Esophagus squamous epithelium (tissue), 5 donors: Measurements from ENCODE around the gene TRIM46. TPM values are rescaled to one million over a fixed set of nuclear protein-coding genes. Genes with fewer than 3 reads are reported as not detected.
"Not testable (repeated sequence)": the region's sequence is repeated elsewhere in the genome, so short reads cannot be mapped to it uniquely, and the experiment has no call there.

Experiments
- DNase-seq: peaks from one replicate; lab custom pipeline; 2025; lab: John Stamatoyannopoulos, UW
- H3K27ac ChIP-seq, 4 donors: fragments of 200-600 bp; sonication (generic); one replicate each; pipeline ENCODE4 v1.5.1; 2016 to 2019; ENCODE audit warnings: mild to moderate bottlenecking in 1 of 4
- H3K27me3 ChIP-seq, 4 donors: fragments of 200-600 bp; sonication (generic); 1 replicate in 3 of 4; 2 replicates in 1 of 4; pipeline versions ENCODE4 v1.5.1 to v1.6.0; 2017 to 2021; ENCODE audit warnings: antibody characterized with exemption in 1 of 4
- H3K36me3 ChIP-seq, 3 donors: fragments of 200-600 bp; sonication (generic); one replicate each; pipeline ENCODE4 v1.5.1; 2016 to 2019
- H3K4me1 ChIP-seq, 3 donors: fragments of 200-600 bp; sonication (generic); one replicate each; pipeline ENCODE4 v1.5.1; 2017 to 2019
- H3K4me3 ChIP-seq, 4 donors: fragments of 200-600 bp; sonication (generic); 1 replicate in 3 of 4; 2 replicates in 1 of 4; pipeline ENCODE4 v1.5.1; 2016 to 2019; ENCODE audit warnings: mild to moderate bottlenecking in 2 of 4, moderate library complexity in 1 of 4
- H3K9me3 ChIP-seq, 3 donors: fragments of 200-600 bp; sonication (generic); one replicate each; pipeline ENCODE4 v1.5.1; 2016 to 2019
- POLR2A ChIP-seq, 4 donors: fragments of 450-650 bp; IDR thresholded peaks; one replicate each; pipeline ENCODE4 v1.6.1; 2017; ENCODE audit warnings: antibody characterized with exemption in 4 of 4, mild to moderate bottlenecking in 4 of 4, moderate library complexity in 3 of 4
- WGBS, 2 donors: methylation state at CpG; one replicate each; pipeline ENCODE4 v1.1.5; 2018; 5-methylcytosine and 5-hydroxymethylcytosine counted together
- intact Hi-C: fragments of 100-400 bp; cut with DNase I; formaldehyde crosslinking; loops from one replicate; pipeline ENCODE4 v1.15.0; 2022
- total RNA-seq, 4 donors: library from RNA; depleted of rRNA; stranded (reverse); fragments of >200 nt; gene quantifications; one replicate each; pipeline ENCODE4 v1.1.0, GENCODE V29; 2016
- TF ChIP-seq, protein P1 (sequence below), 6 experiments: fragments of 450-650 bp in 4 of 6; fragments of 200-600 bp in 2 of 6; sonication (generic) in 2 of 6; IDR thresholded peaks; one replicate each; pipeline ENCODE4 v1.5.1; 2016 to 2019; ENCODE audit warnings: antibody characterized with exemption in 6 of 6, mild to moderate bottlenecking in 4 of 6, moderate library complexity in 4 of 6
- donor health status: DM: yes; HTN: yes; CAD: no.

The TRIM46 gene
- total RNA-seq, 4 donors from 2014 or later = 0.30 to 0.53 (median 0.38) TPM; not detected in 1

- intact Hi-C loops = no loop called here
- no peak overlapping the region for H3K27ac ChIP-seq
- no peaks in the 10 kb centered on the region for H3K36me3 ChIP-seq
- H3K4me3 ChIP-seq = no peak overlapping the region
- H3K4me1 ChIP-seq = no peaks in the 10 kb centered on the region
- no peak for DNase-seq
- no peak for TF ChIP-seq POLR2A (IDR thresholded peaks at IDR 0.05)
- TF ChIP-seq, protein P1, sequence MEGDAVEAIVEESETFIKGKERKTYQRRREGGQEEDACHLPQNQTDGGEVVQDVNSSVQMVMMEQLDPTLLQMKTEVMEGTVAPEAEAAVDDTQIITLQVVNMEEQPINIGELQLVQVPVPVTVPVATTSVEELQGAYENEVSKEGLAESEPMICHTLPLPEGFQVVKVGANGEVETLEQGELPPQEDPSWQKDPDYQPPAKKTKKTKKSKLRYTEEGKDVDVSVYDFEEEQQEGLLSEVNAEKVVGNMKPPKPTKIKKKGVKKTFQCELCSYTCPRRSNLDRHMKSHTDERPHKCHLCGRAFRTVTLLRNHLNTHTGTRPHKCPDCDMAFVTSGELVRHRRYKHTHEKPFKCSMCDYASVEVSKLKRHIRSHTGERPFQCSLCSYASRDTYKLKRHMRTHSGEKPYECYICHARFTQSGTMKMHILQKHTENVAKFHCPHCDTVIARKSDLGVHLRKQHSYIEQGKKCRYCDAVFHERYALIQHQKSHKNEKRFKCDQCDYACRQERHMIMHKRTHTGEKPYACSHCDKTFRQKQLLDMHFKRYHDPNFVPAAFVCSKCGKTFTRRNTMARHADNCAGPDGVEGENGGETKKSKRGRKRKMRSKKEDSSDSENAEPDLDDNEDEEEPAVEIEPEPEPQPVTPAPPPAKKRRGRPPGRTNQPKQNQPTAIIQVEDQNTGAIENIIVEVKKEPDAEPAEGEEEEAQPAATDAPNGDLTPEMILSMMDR (IDR thresholded peaks at IDR 0.05) = no peak
- WGBS, 2 donors = 31 to 57% methylated on average over 1 of the region's 1 CpG
- H3K27me3 ChIP-seq = no peaks in the 10 kb centered on the region
- H3K9me3 ChIP-seq = no peaks in the 10 kb centered on the region
Observed at GRCh38 chr1:155158991-155159390, 14.7 kb upstream of the TRIM46 start.

DNA sequence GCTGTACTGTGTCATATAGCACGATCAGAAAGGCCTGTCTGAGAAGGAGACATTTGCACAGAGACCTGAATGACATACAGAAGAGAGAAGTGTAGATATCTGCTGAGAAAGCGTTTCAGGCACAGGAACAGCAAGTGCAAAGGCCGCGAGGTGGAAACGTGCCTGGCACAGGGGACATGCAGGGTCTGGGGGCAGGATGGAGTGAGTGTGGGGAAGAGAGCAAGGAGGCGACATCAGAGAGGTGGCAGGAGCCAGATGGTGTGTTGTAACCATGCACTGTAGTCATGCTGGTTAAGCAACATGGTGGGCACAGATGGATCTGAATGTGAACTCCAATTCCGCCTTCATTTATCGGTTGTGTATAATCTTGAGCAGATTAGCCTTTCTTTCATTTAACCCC, 13.5 kb upstream of the TRIM46 start:
- no peaks in the 10 kb centered on the region for H3K36me3 ChIP-seq
- intact Hi-C loops = no loop called here
- no peak overlapping the region for H3K4me3 ChIP-seq
- H3K4me1 ChIP-seq = no peaks in the 10 kb centered on the region
- 79 to 80% methylated on average over 8 of the region's 8 CpGs for WGBS, 2 donors
- no peak for TF ChIP-seq POLR2A (IDR thresholded peaks at IDR 0.05)
- TF ChIP-seq, protein P1 (IDR thresholded peaks at IDR 0.05) = no peak
- no peak for DNase-seq
- no peaks in the 10 kb centered on the region for H3K9me3 ChIP-seq
- no peaks in the 10 kb centered on the region for H3K27me3 ChIP-seq
- H3K27ac ChIP-seq = no peak overlapping the region

GRCh38 chr1:155162631-155163030, 11.0 kb upstream of the TRIM46 start:
- H3K9me3 ChIP-seq, intact Hi-C loops, H3K36me3 ChIP-seq, H3K4me3 ChIP-seq, DNase-seq, H3K27ac ChIP-seq: not testable (repeated sequence)
- H3K27me3 ChIP-seq = peaks cover 0 to 11% (median 0%) of the 10 kb centered on the region in 4 donors
- H3K4me1 ChIP-seq = peaks cover 8 to 20% (median 9%) of the 10 kb centered on the region in 3 donors
- 94 to 100% methylated on average over 4 to 5 of the region's 6 CpGs for WGBS, 2 donors

DNA sequence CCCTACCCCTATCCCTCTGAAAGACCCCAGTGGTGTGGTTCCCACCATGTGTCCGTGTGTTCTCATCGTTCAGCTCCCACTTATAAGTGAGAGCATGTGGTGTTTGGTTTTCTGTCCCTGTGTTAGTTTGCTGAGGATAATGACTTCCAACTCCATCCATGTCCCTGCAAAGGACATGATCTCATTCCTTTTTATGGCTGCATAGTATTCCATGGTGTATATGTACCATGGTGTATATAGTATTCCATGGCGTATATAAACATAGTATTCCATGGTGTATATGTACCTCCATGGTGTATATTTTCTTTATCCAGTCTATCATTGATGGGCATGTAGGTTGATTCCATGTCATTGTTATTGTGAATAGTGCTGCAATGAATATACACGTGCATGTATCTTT, 9.9 kb upstream of the TRIM46 start:
- intact Hi-C loops, DNase-seq, H3K9me3 ChIP-seq, H3K4me3 ChIP-seq, H3K36me3 ChIP-seq, H3K27ac ChIP-seq: not testable (repeated sequence)
- H3K4me1 ChIP-seq = peaks cover 9 to 27% (median 13%) of the 10 kb centered on the region in 3 donors
- H3K27me3 ChIP-seq = peaks cover 0 to 11% (median 0%) of the 10 kb centered on the region in 4 donors
- 90 to 95% methylated on average over 4 of the region's 4 CpGs for WGBS, 2 donors

GRCh38 chr1:155164625-155165024, 9.0 kb upstream of the TRIM46 start:
- H3K27ac ChIP-seq, DNase-seq, H3K9me3 ChIP-seq, H3K4me3 ChIP-seq, intact Hi-C loops, H3K36me3 ChIP-seq: not testable (repeated sequence)
- Histone ChIP-seq H3K4me1 (peaks cover 9 to 27% (median 13%) of the 10 kb centered on the region in 3 donors), H3K27me3 (peaks cover 0 to 11% (median 0%) of the 10 kb centered on the region in 4 donors)
- WGBS, 2 donors = 82 to 92% methylated on average over 11 of the region's 11 CpGs

- H3K27me3 ChIP-seq = peaks cover 0 to 11% (median 0%) of the 10 kb centered on the region in 4 donors
- H3K27ac ChIP-seq = peak overlapping the region; percentile 4 to 79 (median 37)
- no peak for DNase-seq
- no peak overlapping the region for H3K4me3 ChIP-seq
- TF ChIP-seq, protein P1 (IDR thresholded peaks at IDR 0.05) = no peak
- TF ChIP-seq POLR2A (IDR thresholded peaks at IDR 0.05) = no peak
- H3K36me3 ChIP-seq = peaks cover 0 to 24% (median 13%) of the 10 kb centered on the region in 3 donors
- intact Hi-C loops = no loop called here
- H3K4me1 ChIP-seq = peaks cover 9 to 27% (median 13%) of the 10 kb centered on the region in 3 donors
- no peaks in the 10 kb centered on the region for H3K9me3 ChIP-seq
- WGBS, 2 donors = 53 to 63% methylated on average over 4 to 6 of the region's 8 CpGs
Observed at GRCh38 chr1:155166051-155166470, 7.6 kb upstream of the TRIM46 start.
